Nephron (organoid): ENCODE data around the gene RCE1.
"Not testable (repeated sequence)": the region's sequence is repeated elsewhere in the genome, so short reads cannot be mapped to it uniquely, and the experiment has no call there.

Source experiments
- H3K27ac Mint-ChIP-seq, 3 experiments: 2 replicates each; pipeline ENCODE4 v1.8.0; 2020; ENCODE audit warnings: mixed read lengths in 3 of 3, mild to moderate bottlenecking in 2 of 3, moderate library complexity in 1 of 3
- H3K27me3 Mint-ChIP-seq: 2 replicates; pipeline ENCODE4 v1.8.0; 2021; ENCODE audit warnings: low read depth, mild to moderate bottlenecking, moderate library complexity, mixed read lengths
- H3K36me3 Mint-ChIP-seq: 2 replicates; pipeline ENCODE4 v1.8.0; 2020; ENCODE audit warnings: low read depth, mixed read lengths
- H3K4me1 Mint-ChIP-seq: 2 replicates; pipeline ENCODE4 v1.8.0; 2020; ENCODE audit warnings: mixed read lengths
- H3K4me3 Mint-ChIP-seq, 3 experiments: 2 replicates each; pipeline ENCODE4 v1.8.0; 2020; ENCODE audit warnings: mild to moderate bottlenecking in 3 of 3, mixed read lengths in 3 of 3, moderate library complexity in 2 of 3
- H3K9me3 Mint-ChIP-seq: 2 replicates; pipeline ENCODE4 v1.8.0; 2020; ENCODE audit warnings: mixed read lengths
- CTCF ChIP-seq, 3 experiments: fragments of 200-600 bp; sonication (generic); IDR thresholded peaks; one replicate each; pipeline ENCODE4 v1.5.0; 2021; ENCODE audit warnings: antibody characterized with exemption in 3 of 3; ENCODE audit not compliant: unreplicated experiment in 3 of 3

The RCE1 gene

GRCh38 chr11:66842896-66843775 lies at the start of gene RCE1:
Gene RCE1, plus strand, starts transcription at chr11:66843441. Its CDS starts 15 bp downstream, at chr11:66843456.
- Mint-ChIP-seq H3K4me3 (peak within 1 kb of the TSS; percentile 92 to 99 (median 93)), H3K9me3 (no peaks in the 10 kb centered on the region), H3K27me3 (no peaks in the 10 kb centered on the region), H3K27ac (peak within 1 kb of the TSS; percentile 79 to 96 (median 92)), H3K36me3 (peaks cover 17% of the 10 kb centered on the region), H3K4me1 (peaks cover 12% of the 10 kb centered on the region)
- no peak for TF ChIP-seq CTCF (IDR thresholded peaks at IDR 0.05; ENCODE audit: unreplicated experiment in 3 of 3)

- H3K27ac Mint-ChIP-seq, H3K4me3 Mint-ChIP-seq, H3K27me3 Mint-ChIP-seq, H3K9me3 Mint-ChIP-seq, H3K4me1 Mint-ChIP-seq, H3K36me3 Mint-ChIP-seq: not testable (repeated sequence)
Observed at GRCh38 chr11:66799815-66800214, 43.4 kb upstream of the RCE1 start.

- Mint-ChIP-seq H3K27ac (no peak overlapping the region), H3K27me3 (no peaks in the 10 kb centered on the region), H3K9me3 (no peaks in the 10 kb centered on the region), H3K36me3 (peaks cover 4% of the 10 kb centered on the region), H3K4me3 (no peak overlapping the region), H3K4me1 (no peaks in the 10 kb centered on the region)
- TF ChIP-seq CTCF (IDR thresholded peaks at IDR 0.05; ENCODE audit: unreplicated experiment in 3 of 3) = no peak
Observed at GRCh38 chr11:66800720-66801428, 42.4 kb upstream of the RCE1 start.

GRCh38 chr11:66809592-66809991 lies 33.6 kb upstream of the RCE1 start:
- Mint-ChIP-seq H3K4me1 (no peaks in the 10 kb centered on the region), H3K27ac (no peak overlapping the region), H3K9me3 (no peaks in the 10 kb centered on the region), H3K36me3 (peaks cover 24% of the 10 kb centered on the region), H3K27me3 (peaks cover 3% of the 10 kb centered on the region), H3K4me3 (no peak overlapping the region)
- no peak for TF ChIP-seq CTCF (IDR thresholded peaks at IDR 0.05; ENCODE audit: unreplicated experiment in 3 of 3)

- Mint-ChIP-seq H3K9me3 (no peaks in the 10 kb centered on the region), H3K27me3 (peaks cover 3% of the 10 kb centered on the region), H3K27ac (no peak overlapping the region), H3K4me3 (no peak overlapping the region), H3K36me3 (peaks cover 24% of the 10 kb centered on the region), H3K4me1 (no peaks in the 10 kb centered on the region)
- TF ChIP-seq CTCF (IDR thresholded peaks at IDR 0.05; ENCODE audit: unreplicated experiment in 3 of 3) = no peak
Observed at GRCh38 chr11:66810576-66811185, 32.6 kb upstream of the RCE1 start.

- Mint-ChIP-seq H3K4me3 (no peak overlapping the region), H3K36me3 (peaks cover 3% of the 10 kb centered on the region), H3K27me3 (peaks cover 3% of the 10 kb centered on the region), H3K4me1 (no peaks in the 10 kb centered on the region), H3K9me3 (no peaks in the 10 kb centered on the region), H3K27ac (no peak overlapping the region)
- no peak for TF ChIP-seq CTCF (IDR thresholded peaks at IDR 0.05; ENCODE audit: unreplicated experiment in 3 of 3)
Observed at GRCh38 chr11:66814678-66815077, 28.6 kb upstream of the RCE1 start.
